ENCODE results near the gene EBF3. TPM values are rescaled to one million over a fixed set of nuclear protein-coding genes. Genes with fewer than 3 reads are reported as not detected.

Gene EBF3
- 1 to 10 TPM in 3 of 4 donors, under 1 TPM in 1; 0.89 to 2.8 (median 1.8) TPM for polyA plus RNA-seq (ENCODE audit: insufficient read length in 4 of 4)

- DNase-seq (ENCODE audit: low read depth in 4 of 4, low spot score in 2 of 4): no peak
Measured at GRCh38 chr10:129963641-129964501, at the start of gene EBF3. EBF3 (minus strand) TSS chr10:129964274; CDS start chr10:129963768, 506 bp downstream.

DNA sequence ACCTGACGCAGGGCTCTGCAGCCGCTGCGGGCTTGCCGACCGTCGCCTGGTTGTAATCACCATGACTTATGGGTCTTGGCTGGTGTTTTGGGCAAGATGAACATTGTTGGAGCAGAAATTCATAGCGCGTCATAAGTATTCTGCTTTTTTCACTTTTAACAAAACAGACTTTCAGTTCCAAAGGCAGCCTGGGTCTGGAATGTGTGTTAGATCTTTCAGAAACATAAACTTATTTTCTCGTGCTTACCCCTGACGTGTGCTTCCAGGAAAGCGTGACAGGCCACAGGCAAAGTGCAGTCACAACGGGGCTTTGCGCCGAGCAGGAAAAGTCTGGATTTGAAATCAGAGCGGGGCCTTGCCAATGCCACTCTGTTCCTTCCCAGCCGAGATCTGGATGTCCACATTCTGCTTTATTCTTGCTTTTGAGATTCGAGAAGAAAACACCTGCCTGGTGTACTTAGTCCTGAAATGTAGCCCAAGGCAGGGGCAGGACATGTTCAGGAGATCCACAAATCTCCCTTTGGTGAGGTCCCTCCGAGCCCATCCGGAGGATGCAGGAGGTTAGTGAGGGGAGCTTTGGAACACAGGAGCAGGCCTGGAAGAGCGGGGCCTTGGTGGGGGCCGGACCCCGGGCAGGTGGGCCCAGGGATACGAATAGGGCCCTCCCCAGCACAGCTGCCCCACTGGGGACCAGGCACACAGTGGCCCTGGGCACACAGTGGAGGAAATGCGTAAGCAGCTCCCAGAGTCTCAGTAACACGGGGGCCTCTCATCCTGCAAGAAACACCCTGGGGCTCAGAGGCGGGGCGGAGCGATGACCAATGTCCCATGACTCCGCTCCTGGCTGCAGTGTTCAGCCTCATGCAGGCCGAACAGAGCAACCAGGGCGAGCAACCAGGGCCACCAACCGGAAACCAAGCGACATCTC, 49.5 kb upstream of the EBF3 start:
- no peak for DNase-seq (ENCODE audit: low read depth in 4 of 4, low spot score in 2 of 4)

GRCh38 chr10:130012129-130012528, 48.1 kb upstream of the EBF3 start:
- DNase-seq (ENCODE audit: low read depth in 4 of 4, low spot score in 2 of 4): no peak

DNA sequence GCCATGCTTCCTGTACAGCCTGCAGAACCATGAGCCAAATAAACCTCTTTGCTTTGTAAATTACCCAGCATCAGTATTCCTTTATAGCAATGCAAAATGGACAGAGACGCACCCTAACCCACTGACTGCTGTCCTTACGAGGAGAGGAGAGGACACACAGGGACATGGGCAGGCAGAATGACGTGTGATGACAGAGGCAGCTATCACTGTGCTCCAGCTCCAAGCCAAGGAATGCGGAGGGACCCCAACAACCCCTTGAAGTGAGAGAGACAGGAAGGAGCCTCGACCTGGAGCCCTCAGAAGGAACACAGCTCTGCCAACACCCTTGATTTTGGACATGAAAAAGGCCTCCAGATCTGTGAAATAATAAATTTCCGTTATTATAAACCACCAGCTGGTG, 46.6 kb upstream of the EBF3 start:
- DNase-seq (ENCODE audit: low read depth in 4 of 4, low spot score in 2 of 4): no peak

DNA sequence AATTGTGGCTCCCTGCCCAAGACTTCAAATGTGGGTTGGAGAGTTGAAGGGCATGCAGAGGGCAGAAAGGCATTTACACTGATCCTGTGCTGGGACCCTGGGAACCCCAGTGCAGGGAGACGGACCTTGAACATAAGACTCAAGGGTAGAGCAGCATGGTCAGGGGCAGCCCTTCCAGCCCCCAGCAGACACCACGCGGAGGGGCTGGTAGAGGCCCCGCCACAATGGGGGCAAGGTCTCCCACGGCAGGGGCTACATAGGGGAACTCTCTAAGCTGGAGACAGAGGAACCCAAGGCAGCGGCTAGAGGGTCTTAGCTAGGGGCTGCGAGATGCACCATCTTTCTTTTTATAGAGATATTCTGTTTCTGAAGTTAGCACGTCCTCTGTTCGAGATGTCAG, 45.2 kb upstream of the EBF3 start:
- no peak for DNase-seq (ENCODE audit: low read depth in 4 of 4, low spot score in 2 of 4)

GRCh38 chr10:130003787-130004613, 39.9 kb upstream of the EBF3 start:
- no peak for DNase-seq (ENCODE audit: low read depth in 4 of 4, low spot score in 2 of 4)

- DNase-seq (ENCODE audit: low read depth in 4 of 4, low spot score in 2 of 4): no peak
Measured at GRCh38 chr10:130003166-130003565, 39.1 kb upstream of the EBF3 start.

DNA sequence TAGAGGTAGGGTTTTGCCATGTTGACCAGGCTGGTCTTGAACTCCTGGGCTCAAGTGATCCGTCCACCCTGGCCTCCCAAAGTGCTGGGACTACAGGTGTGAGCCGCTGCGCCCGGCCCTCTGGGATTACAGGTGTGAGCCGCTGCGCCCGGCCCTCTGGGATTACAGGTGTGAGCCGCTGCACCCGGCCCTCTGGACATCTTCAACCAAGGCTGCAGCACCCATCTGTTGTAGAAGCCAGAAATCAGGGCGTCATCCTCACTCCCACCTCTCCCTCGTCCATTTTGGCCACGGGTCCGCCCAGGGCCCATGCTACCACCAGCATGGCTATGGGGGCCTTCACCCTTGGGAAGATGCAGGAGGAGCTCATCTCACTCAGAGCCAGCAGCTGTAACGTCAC, 38.5 kb upstream of the EBF3 start:
- no peak for DNase-seq (ENCODE audit: low read depth in 4 of 4, low spot score in 2 of 4)

DNA sequence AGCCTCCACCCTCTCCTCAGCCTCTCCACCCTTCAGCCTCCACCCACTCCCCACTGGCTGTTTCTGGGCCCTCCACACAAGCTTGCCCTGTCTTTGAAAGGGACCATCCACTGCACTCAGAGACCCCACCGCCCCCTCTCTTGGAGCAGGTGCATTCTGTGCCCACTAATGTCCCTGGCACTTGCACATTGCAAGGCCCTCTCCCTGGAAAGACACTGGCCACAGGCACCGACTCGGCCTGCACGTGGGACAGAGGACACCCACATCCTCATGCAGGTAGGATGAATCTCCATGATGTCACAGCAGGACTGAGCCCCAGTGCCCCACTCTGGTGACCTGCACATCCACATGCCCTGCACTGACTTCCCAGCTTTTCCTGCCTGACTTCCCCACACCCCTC, 36.8 kb upstream of the EBF3 start:
- DNase-seq (ENCODE audit: low read depth in 4 of 4, low spot score in 2 of 4): no peak

DNA sequence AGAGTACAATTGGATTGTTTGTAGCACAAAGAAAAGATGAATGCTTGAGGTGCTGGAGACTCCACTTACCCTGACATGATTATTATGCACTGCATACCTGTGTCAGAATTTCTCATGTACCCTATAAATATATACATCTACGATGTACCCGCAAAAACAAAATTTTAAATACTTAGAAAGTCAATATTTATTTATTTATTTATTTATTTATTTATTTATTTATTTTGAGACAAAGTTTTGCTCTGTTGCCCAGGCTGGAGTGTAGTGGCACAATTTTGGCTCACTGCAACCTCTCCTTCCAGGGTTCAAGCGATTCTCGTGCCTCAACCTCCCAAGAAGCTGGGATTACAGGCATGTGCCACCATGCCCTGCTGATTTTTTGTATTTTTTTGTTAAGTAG, 35.1 kb upstream of the EBF3 start:
- no peak for DNase-seq (ENCODE audit: low read depth in 4 of 4, low spot score in 2 of 4)

GRCh38 chr10:129993621-129994020, 29.5 kb upstream of the EBF3 start:
- DNase-seq (ENCODE audit: low read depth in 4 of 4, low spot score in 2 of 4): no peak

DNA sequence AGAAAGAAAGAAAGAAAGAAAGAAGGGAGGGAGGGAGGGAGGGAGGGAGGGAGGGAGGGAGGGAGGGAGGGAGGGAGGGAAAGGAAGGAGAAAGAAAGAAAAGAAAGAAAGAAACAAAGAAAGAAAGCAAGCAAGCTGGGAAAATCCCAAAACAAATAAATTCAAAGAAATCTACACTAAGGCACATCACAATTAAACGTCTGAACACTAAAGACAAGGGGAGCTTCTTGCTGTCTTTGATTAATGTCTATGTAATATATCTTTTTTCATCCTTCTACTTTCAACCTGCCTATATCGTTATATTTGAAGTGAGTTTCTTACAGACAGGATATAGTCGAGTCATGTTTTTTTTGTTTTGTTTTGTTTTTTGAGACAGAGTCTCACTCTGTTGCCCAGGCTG, 28.3 kb upstream of the EBF3 start:
- no peak for DNase-seq (ENCODE audit: low read depth in 4 of 4, low spot score in 2 of 4)

DNA sequence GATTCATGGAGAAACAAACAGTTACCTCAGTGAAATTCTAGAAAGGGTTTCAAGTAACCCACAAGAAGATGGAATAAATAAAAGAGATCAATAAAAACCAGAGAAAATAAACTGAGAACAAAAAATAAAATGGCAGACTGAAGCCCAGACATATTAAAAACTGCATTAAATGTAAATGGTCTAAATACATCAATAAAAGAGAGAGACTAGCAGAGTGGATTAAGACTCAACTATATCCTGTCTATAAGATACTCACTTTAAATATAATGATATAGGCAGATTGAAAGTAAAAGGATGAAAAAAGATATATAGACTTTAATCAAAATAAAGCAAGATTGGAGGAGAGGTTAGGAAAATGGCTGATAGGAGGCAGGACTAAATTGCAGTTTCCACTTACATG, 18.8 kb upstream of the EBF3 start:
- DNase-seq (ENCODE audit: low read depth in 4 of 4, low spot score in 2 of 4): no peak

DNA sequence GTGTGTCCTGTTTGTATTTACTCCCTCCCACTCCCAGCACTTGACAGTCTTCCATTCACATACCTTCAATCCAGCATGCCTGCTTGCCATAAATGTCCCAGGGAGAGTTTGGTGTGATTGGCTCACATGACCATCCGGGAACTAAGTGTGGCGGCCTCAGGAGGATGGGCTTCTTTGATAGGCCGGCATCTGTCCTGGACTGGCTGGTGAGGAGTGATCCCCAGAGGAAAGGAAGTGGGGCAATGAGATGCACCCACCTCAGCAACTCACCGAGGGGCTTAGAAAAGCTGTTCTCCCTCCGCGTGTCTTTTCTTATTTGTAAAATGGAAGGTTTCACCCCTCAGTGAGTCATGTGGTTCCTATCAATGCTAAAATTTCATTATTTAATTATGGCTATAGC, 14.9 kb upstream of the EBF3 start:
- DNase-seq (ENCODE audit: low read depth in 4 of 4, low spot score in 2 of 4): no peak

DNA sequence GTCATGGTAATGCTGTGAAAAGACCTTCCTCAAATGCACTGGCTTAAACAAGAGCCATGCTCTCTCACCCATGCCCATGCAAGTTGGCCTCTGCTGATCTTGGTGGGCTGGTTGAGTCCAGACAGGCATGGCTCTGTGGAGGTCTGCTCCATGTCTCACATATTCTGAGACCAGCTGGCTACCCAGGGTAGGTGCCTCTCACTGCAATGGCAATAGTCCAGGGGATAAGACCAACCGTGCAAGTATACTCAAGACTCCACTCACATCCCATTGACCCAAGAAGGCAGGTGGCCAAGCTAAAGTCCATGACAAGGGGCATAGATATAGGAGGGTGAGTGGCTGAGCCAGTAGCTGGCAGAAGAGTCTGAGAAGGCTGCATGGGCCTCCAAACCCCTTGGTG, 14.2 kb upstream of the EBF3 start:
- no peak for DNase-seq (ENCODE audit: low read depth in 4 of 4, low spot score in 2 of 4)

GRCh38 chr10:129977794-129978193, 13.7 kb upstream of the EBF3 start:
- no peak for DNase-seq (ENCODE audit: low read depth in 4 of 4, low spot score in 2 of 4)

DNA sequence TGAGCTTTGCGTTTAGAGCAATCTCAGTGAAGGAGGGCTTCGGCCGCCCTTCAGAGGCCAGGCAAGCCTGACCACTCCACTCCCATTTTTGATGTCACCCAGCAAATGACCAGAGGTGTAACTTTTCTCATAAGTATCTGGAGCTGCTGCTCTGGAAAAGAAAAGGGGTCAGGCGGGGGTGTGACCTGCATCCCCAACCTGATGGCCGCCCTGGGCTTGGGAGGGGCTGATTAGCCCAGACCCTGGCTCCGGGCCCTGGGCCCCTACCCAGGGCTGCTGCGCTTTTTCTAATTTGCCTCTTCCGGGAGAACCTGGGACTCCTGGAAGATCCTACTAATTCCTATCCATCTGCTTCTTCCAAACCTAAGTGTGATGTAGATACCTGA, 9.6 kb upstream of the EBF3 start:
- DNase-seq (ENCODE audit: low read depth in 4 of 4, low spot score in 2 of 4): no peak

GRCh38 chr10:129972966-129973673, 9.0 kb upstream of the EBF3 start:
- no peak for DNase-seq (ENCODE audit: low read depth in 4 of 4, low spot score in 2 of 4)

DNA sequence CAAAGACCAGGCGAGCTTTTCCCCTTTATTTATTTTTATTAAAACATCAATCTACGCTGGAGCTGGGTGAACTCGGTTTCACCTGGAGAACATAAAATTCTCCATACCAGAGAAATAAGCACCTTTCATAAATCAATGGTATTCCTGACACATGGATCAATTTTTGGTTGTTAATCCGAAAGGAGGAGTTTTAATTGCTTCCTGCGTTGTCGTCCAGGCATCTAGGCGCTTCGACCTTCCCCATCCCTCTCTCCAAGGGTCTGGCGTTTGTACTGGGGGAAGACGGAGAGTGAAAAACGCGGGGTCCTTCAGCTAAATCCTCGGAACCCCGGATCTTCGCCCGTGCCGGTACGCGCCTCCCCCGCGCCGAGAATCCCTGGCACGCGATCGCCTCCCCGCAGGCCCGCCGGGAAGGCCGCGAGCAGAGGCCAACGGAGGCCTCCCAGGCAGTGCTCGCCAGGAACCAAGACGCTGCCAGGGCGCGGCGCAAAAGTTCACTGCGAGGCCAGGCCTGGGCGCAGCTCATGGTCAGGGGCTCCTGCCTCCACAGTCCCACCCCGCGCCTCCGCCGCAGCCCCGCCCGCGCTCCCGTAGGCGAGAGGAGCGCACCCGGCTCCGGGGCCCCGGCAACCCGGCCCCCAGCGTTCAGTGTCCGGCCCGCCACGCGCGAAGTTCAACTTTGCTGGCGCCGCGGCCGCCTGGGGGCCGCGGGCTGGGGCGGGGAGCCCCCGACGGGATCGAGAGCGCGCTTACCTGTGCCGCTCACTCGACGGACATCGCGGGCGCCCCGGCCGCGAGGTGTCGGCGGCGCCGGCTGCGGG, 8.3 kb upstream of the EBF3 start:
- peak in 1 of 4 donors; percentile 2 for DNase-seq (ENCODE audit: low read depth in 4 of 4, low spot score in 2 of 4)

All from left renal cortex interstitium (tissue), 4 donors.